Liver (tissue), 9 donors: Measurements from ENCODE around the gene OSCP1. TPM values are rescaled to one million over a fixed set of nuclear protein-coding genes. Genes with fewer than 3 reads are reported as not detected.

Experiments
- DNase-seq: peaks from one replicate; pipeline ENCODE4 v3.0.0-alpha.2; 2017; ENCODE audit warnings: low spot score
- H3K27ac ChIP-seq, 2 donors: one replicate each; pipeline ENCODE4 v1.7.0; 2013; ENCODE audit warnings: inconsistent platforms in 2 of 2, low read length in 2 of 2, control low read depth in 1 of 2, low read depth in 1 of 2, mild to moderate bottlenecking in 1 of 2
- H3K27me3 ChIP-seq, 4 donors: one replicate each; pipeline versions ENCODE4 v1.6.1 to v1.7.0; 2013; ENCODE audit warnings: low read length in 3 of 4, inconsistent platforms in 1 of 4, mild to moderate bottlenecking in 1 of 4, moderate library complexity in 1 of 4; ENCODE audit not compliant: control insufficient read depth in 4 of 4, insufficient read depth in 4 of 4
- H3K36me3 ChIP-seq, 4 donors: one replicate each; pipeline versions ENCODE4 v1.6.1 to v1.7.0; 2013; ENCODE audit warnings: low read length in 3 of 4, mild to moderate bottlenecking in 3 of 4, low read depth in 1 of 4, moderate library complexity in 1 of 4; ENCODE audit not compliant: control insufficient read depth in 4 of 4, insufficient read depth in 3 of 4
- H3K4me1 ChIP-seq, 4 donors: one replicate each; pipeline versions ENCODE4 v1.6.1 to v1.7.0; 2013; ENCODE audit warnings: low read length in 3 of 4, mild to moderate bottlenecking in 3 of 4, moderate library complexity in 1 of 4; ENCODE audit not compliant: control insufficient read depth in 4 of 4, insufficient read depth in 4 of 4
- H3K4me3 ChIP-seq, 3 donors: one replicate each; pipeline versions ENCODE4 v1.6.1 to v1.7.0; 2013; ENCODE audit warnings: low read length in 3 of 3, control low read depth in 1 of 3, low read depth in 1 of 3, mild to moderate bottlenecking in 1 of 3
- H3K9ac ChIP-seq, 2 donors: one replicate each; pipeline ENCODE4 v1.7.0; 2013; ENCODE audit warnings: low read length in 2 of 2, mild to moderate bottlenecking in 2 of 2, moderate library complexity in 2 of 2, control low read depth in 1 of 2, low read depth in 1 of 2
- H3K9me3 ChIP-seq, 4 donors: one replicate each; pipeline versions ENCODE4 v1.6.1 to v1.7.0; 2013; ENCODE audit warnings: low read length in 3 of 4; ENCODE audit not compliant: control insufficient read depth in 4 of 4
- ATF3 ChIP-seq: IDR thresholded peaks from 2 replicates; pipeline ENCODE4 v1.6.1; 2016; ENCODE audit warnings: antibody characterized with exemption
- EGR1 ChIP-seq, 2 donors: IDR thresholded peaks; 2 replicates each; pipeline ENCODE4 v1.6.1; 2016 to 2018; ENCODE audit warnings: antibody characterized with exemption in 2 of 2, low read depth in 2 of 2
- FOXA1 ChIP-seq: IDR thresholded peaks from 2 replicates; pipeline ENCODE4 v1.6.1; 2016; ENCODE audit warnings: antibody characterized with exemption
- FOXA2 ChIP-seq: IDR thresholded peaks from 2 replicates; pipeline ENCODE4 v1.6.1; 2016; ENCODE audit warnings: antibody characterized with exemption
- GABPA ChIP-seq, 2 donors: IDR thresholded peaks in 1 of 2; conservative IDR thresholded peaks in 1 of 2; 2 replicates each; pipeline ENCODE4 v1.6.1; 2016; ENCODE audit warnings: antibody characterized with exemption in 2 of 2, mild to moderate bottlenecking in 1 of 2, moderate library complexity in 1 of 2
- JUND ChIP-seq, 2 donors: IDR thresholded peaks; 2 replicates each; pipeline ENCODE4 v1.6.1; 2016; ENCODE audit warnings: antibody characterized with exemption in 2 of 2
- MAX ChIP-seq: IDR thresholded peaks from 2 replicates; pipeline ENCODE4 v1.6.1; 2016; ENCODE audit warnings: antibody characterized with exemption
- NR2F2 ChIP-seq: IDR thresholded peaks from 2 replicates; pipeline ENCODE4 v1.6.1; 2016; ENCODE audit warnings: antibody characterized with exemption
- RAD21 ChIP-seq, 2 donors: IDR thresholded peaks; 2 replicates each; pipeline ENCODE4 v1.6.1; 2016; ENCODE audit warnings: antibody characterized with exemption in 2 of 2, mild to moderate bottlenecking in 2 of 2
- RXRA ChIP-seq, 2 donors: IDR thresholded peaks; 2 replicates each; pipeline ENCODE4 v1.6.1; 2017 to 2018; ENCODE audit warnings: antibody characterized with exemption in 2 of 2, mild to moderate bottlenecking in 1 of 2
- SP1 ChIP-seq: IDR thresholded peaks from 2 replicates; pipeline ENCODE4 v1.6.1; 2018; ENCODE audit warnings: antibody characterized with exemption, mild to moderate bottlenecking
- TAF1 ChIP-seq: conservative IDR thresholded peaks from 2 replicates; pipeline ENCODE4 v1.6.1; 2016; ENCODE audit warnings: antibody characterized with exemption, mild to moderate bottlenecking
- YY1 ChIP-seq: IDR thresholded peaks from 2 replicates; pipeline ENCODE4 v1.6.1; 2016; ENCODE audit warnings: antibody characterized with exemption, mild to moderate bottlenecking
- WGBS: extraction: QIAGEN DNeasy Blood & Tissue Kit; methylation state at CpG from one replicate; pipeline ENCODE4 v1.1.7; 2013; 5-methylcytosine and 5-hydroxymethylcytosine counted together
- polyA plus RNA-seq, 2 donors: library from polyadenylated mRNA; stranded (reverse) in 1 of 2; unstranded in 1 of 2; fragments of 200-250 nt in 1 of 2; fragments of >200 nt in 1 of 2; fragmentation: Nextera tagmentation in 1 of 2; extraction: Ambion mirVana in 1 of 2; gene quantifications; one replicate each; pipeline versions ENCODE4 v1.2.1 to v1.2.3, GENCODE V29; 2013 to 2015
- total RNA-seq, 2 donors: library from RNA; depleted of rRNA; stranded (reverse); fragments of >200 nt; gene quantifications; one replicate each; pipeline ENCODE4 v1.2.3, GENCODE V29; 2014
- TF ChIP-seq, protein P1 (sequence below): IDR thresholded peaks from 2 replicates; pipeline ENCODE4 v1.6.1; 2016; ENCODE audit warnings: antibody characterized with exemption, mild to moderate bottlenecking
- donor health status: healthy.
- donor health status: healthy.
- donor health status: healthy.
- donor health status: healthy.
- donor health status: healthy.

The OSCP1 gene
- total and polyA plus RNA-seq, 4 donors: 1.1 to 1.7 (median 1.5) TPM

DNA sequence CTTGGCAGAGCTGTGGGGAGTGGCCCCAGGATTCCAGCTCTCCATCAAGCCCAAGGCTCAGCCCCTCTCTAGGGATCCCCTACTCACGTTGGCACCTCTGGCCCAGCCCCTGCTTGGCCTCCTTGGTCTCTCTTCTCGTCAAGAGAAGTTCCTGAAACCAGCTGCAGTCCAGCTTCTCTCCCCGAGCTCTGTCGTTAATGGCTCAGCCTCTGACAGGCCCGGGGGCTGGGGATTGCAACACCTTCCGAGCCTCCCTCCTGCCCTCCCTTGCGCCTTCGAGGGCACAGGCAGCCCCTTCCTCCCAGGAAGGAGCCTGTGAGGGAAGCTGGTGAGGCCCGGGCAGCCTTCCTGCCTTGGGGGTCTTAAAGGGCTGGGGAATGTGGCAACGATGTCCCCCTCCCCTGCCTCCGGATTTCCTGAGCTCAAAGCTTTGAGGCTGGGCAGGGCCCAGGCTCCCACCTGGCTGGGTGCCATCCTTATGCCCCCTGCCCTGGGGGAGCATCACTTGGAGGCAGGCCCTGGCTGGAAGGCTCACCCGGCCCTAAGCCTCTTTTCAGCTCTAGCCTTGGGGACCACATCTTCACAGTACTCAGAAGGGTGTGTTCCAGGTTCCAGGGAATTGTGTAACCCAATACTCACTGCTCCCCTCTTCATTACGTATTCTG lies 32.6 kb upstream of the OSCP1 start, which contains the start of gene CSF3R:
TSS of gene CSF3R (minus strand) at position 190 of the 665 bp plus-strand sequence. CDS start 3,417 bp downstream, outside the sequence.
- Histone ChIP-seq H3K27me3 (no peaks in the 10 kb centered on the region), H3K36me3 (no peaks in the 10 kb centered on the region), H3K9ac (no peak within 1 kb of the TSS), H3K4me3 (peak within 1 kb of the TSS in 1 of 3 donors; percentile 1), H3K27ac (peak within 1 kb of the TSS in 1 of 2 donors; percentile 20), H3K4me1 (peaks cover 3 to 16% (median 9%) of the 10 kb centered on the region in 4 donors), H3K9me3 (no peaks in the 10 kb centered on the region)
- TF ChIP-seq EGR1 (IDR thresholded peaks at IDR 0.05; ENCODE audit: low read depth in 2 of 2): no peak
- TF ChIP-seq, protein P1, sequence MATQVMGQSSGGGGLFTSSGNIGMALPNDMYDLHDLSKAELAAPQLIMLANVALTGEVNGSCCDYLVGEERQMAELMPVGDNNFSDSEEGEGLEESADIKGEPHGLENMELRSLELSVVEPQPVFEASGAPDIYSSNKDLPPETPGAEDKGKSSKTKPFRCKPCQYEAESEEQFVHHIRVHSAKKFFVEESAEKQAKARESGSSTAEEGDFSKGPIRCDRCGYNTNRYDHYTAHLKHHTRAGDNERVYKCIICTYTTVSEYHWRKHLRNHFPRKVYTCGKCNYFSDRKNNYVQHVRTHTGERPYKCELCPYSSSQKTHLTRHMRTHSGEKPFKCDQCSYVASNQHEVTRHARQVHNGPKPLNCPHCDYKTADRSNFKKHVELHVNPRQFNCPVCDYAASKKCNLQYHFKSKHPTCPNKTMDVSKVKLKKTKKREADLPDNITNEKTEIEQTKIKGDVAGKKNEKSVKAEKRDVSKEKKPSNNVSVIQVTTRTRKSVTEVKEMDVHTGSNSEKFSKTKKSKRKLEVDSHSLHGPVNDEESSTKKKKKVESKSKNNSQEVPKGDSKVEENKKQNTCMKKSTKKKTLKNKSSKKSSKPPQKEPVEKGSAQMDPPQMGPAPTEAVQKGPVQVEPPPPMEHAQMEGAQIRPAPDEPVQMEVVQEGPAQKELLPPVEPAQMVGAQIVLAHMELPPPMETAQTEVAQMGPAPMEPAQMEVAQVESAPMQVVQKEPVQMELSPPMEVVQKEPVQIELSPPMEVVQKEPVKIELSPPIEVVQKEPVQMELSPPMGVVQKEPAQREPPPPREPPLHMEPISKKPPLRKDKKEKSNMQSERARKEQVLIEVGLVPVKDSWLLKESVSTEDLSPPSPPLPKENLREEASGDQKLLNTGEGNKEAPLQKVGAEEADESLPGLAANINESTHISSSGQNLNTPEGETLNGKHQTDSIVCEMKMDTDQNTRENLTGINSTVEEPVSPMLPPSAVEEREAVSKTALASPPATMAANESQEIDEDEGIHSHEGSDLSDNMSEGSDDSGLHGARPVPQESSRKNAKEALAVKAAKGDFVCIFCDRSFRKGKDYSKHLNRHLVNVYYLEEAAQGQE: no peak
- TF ChIP-seq TAF1: no peak
- no peak for TF ChIP-seq MAX
- TF ChIP-seq RAD21 (IDR thresholded peaks at IDR 0.05): no peak
- TF ChIP-seq GABPA (IDR thresholded peaks at IDR 0.05 in 1 of 2, conservative IDR thresholded peaks at IDR 0.05 in 1 of 2): no peak
- TF ChIP-seq FOXA1: no peak
- no peak for TF ChIP-seq JUND (IDR thresholded peaks at IDR 0.05)
- TF ChIP-seq ATF3: no peak
- TF ChIP-seq FOXA2: no peak
- no peak for TF ChIP-seq RXRA (IDR thresholded peaks at IDR 0.05)
- DNase-seq: no peak
- 70% methylated on average over 13 of the region's 13 CpGs for WGBS

GRCh38 chr1:36481771-36482723 lies 31.8 kb upstream of the OSCP1 start:
- H3K36me3 ChIP-seq: no peaks in the 10 kb centered on the region
- no peak overlapping the region for H3K9ac ChIP-seq
- H3K4me1 ChIP-seq: peaks cover 3 to 8% (median 6%) of the 10 kb centered on the region in 4 donors
- 55% methylated on average over 26 of the region's 26 CpGs for WGBS
- H3K27me3 ChIP-seq: no peaks in the 10 kb centered on the region
- DNase-seq: no peak
- H3K27ac ChIP-seq: peak overlapping the region in 1 of 2 donors; percentile 20
- no peak for TF ChIP-seq YY1
- TF ChIP-seq EGR1 (IDR thresholded peaks at IDR 0.05; ENCODE audit: low read depth in 2 of 2): no peak
- no peak for TF ChIP-seq MAX
- TF ChIP-seq FOXA2: no peak
- TF ChIP-seq RXRA (IDR thresholded peaks at IDR 0.05): no peak
- TF ChIP-seq, protein P1: no peak
- TF ChIP-seq FOXA1: no peak
- no peak for TF ChIP-seq NR2F2
- TF ChIP-seq SP1: no peak
- TF ChIP-seq TAF1: no peak
- no peaks in the 10 kb centered on the region for H3K9me3 ChIP-seq
- H3K4me3 ChIP-seq: peak overlapping the region in 1 of 3 donors; percentile 1
